ENCODE results near the gene NFATC3. TPM values are rescaled to one million over a fixed set of nuclear protein-coding genes. Genes with fewer than 3 reads are reported as not detected.

The NFATC3 gene
- total and polyA plus RNA-seq, 2 of the 8 experiments (the other 6 are each of a cell fraction or from before 2014, with no cell fraction given): 17.6 to 34.5 TPM

DNA sequence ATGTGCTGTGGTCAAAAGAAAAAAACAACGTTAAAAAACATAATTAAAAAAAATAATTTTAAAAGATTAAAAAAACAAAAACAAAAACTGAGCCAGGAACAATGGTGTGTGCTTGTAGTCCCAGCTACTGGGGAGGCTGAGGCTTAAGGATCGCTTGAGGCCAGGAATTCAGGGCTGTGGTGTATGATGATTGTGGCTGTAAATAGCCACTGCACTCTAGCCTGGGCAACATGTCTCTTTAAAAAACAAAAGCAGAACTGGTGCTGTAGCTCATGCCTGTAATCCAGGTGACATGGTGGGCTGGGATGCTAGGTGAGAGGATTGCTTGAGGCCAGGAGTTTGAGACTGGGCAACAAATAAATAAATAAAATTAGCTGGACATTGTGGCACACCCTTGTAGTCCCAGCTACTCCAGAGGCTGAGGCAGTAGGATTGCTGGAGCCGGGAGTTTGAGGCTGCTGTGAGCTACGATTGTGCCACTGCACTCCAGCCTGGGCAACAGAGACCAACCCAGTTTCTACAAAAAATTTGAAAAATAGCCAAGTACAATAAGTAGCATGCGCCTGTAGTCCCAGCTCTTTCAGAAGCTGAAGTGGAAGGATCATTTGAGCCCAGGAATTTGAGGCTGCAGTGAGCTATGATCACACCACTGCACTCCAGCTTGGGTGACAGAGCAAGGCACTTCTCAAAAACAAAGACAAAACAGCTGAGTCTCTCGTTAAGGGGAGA lies 43.6 kb downstream of the NFATC3 start:
- Histone ChIP-seq H4K5ac (ENCODE audit: insufficient read length, low read depth, low read length) (no peak overlapping the region), H3K23me2 (ENCODE audit: low read depth, low read length) (no peaks in the 10 kb centered on the region), H4K91ac (replicated peaks; ENCODE audit: insufficient read length, low read length) (no peak overlapping the region), H3K79me1 (ENCODE audit: low read depth, low read length) (no peaks in the 10 kb centered on the region; the same call in 1 of the 2 replicates), H2AFZ (ENCODE audit: low read length) (no peak overlapping the region), H3K14ac (ENCODE audit: insufficient read length) (no peak overlapping the region), H3K36me3 (ENCODE audit: control insufficient read depth in 2 of 4, insufficient read depth in 4 of 4, low read length in 3 of 4) (peaks cover 0 to 4% (median 0%) of the 10 kb centered on the region in 4 experiments; a peak in 1 of 8 replicates), H3K4me2 (ENCODE audit: insufficient read depth in 1 of 2, low read depth in 2 of 2, low read length in 2 of 2) (no peak overlapping the region), H3K23ac (ENCODE audit: insufficient read length) (no peak overlapping the region), H2BK15ac (ENCODE audit: low read length) (no peak overlapping the region), H2AK5ac (ENCODE audit: low read depth, low read length) (no peak overlapping the region), H2BK120ac (replicated peaks; ENCODE audit: low read depth, low read length) (no peak overlapping the region), H2BK12ac (ENCODE audit: low read depth, low read length) (no peak overlapping the region), H3K9me3 (ENCODE audit: insufficient read depth in 2 of 2, low read depth in 1 of 2, low read length in 1 of 2) (no peaks in the 10 kb centered on the region), H3K4ac (replicated peaks; ENCODE audit: insufficient read length, low read depth, low read length) (no peak overlapping the region), H3K56ac (replicated peaks; ENCODE audit: insufficient read length, low read depth, low read length) (no peak overlapping the region), H4K20me1 (replicated peaks in 1 of 2; ENCODE audit: control insufficient read depth in 1 of 2, insufficient read depth in 2 of 2, low read length in 2 of 2) (peaks cover 0 to 3% of the 10 kb centered on the region in 2 experiments), H3K27me3 (replicated peaks in 1 of 4; ENCODE audit: control insufficient read depth in 3 of 4, extremely low read depth in 1 of 4, insufficient read depth in 3 of 4, low read length in 3 of 4) (no peaks in the 10 kb centered on the region), H3K4me1 (replicated peaks in 1 of 4; ENCODE audit: control insufficient read depth in 3 of 4, insufficient read depth in 4 of 4, low read length in 3 of 4) (no peaks in the 10 kb centered on the region), H3K27ac (ENCODE audit: low read depth, low read length) (no peak overlapping the region), H3K18ac (ENCODE audit: extremely low read depth, low read length) (no peak overlapping the region), H2BK5ac (ENCODE audit: low read depth, low read length) (no peak overlapping the region), H3K4me3 (ENCODE audit: extremely low read depth in 1 of 4, insufficient read depth in 2 of 4, low read depth in 3 of 4, low read length in 4 of 4) (no peak overlapping the region), H3K79me2 (ENCODE audit: control insufficient read depth in 1 of 2, insufficient read depth in 2 of 2, low read length in 2 of 2) (peaks cover 0 to 10% of the 10 kb centered on the region in 2 experiments; a peak in 2 of 4 replicates), H4K8ac (ENCODE audit: extremely low read depth, insufficient read depth, low read length) (no peak overlapping the region), H3K9ac (replicated peaks in 1 of 4; ENCODE audit: extremely low read depth in 1 of 4, low read depth in 3 of 4, low read length in 3 of 4) (no peak overlapping the region), H2BK20ac (ENCODE audit: low read length) (no peak overlapping the region)
- DNase-seq (ENCODE audit: low read depth in 1 of 2, low spot score in 2 of 2): no peak
- no peak for FAIRE-seq
- CTCF ChIA-PET (ENCODE audit: partially characterized antibody): interaction anchor here (0.8 to 1.3 kb wide), 8 partner anchors 11 to 106 kb away, joined by 3 to 5 read pairs (median 3); no protein-coding TSS in a partner anchor
- 89% methylated on average over 6 of the region's 6 CpGs; no CpG with 5 or more reads in 1 of the 2 experiments for WGBS, 2 experiments (ENCODE audit: extremely low coverage in 1 of 2, insufficient coverage in 1 of 2, insufficient read length in 1 of 2, insufficient replicate concordance in 2 of 2, low coverage in 1 of 2, low lambda C conversion rate in 2 of 2, missing lambda C conversion rate in 1 of 2)
- POLR2A ChIA-PET (ENCODE audit: partially characterized antibody): interaction anchor here (0.6 kb wide), 1 partner anchor 45 kb away, joined by 3 read pairs; no protein-coding TSS in a partner anchor
- TF ChIP-seq FOSL1 (IDR thresholded peaks at IDR 0.05; ENCODE audit: insufficient read depth, low read depth, low read length): no peak
- TF ChIP-seq CBX8 (IDR thresholded peaks at IDR 0.05; ENCODE audit: borderline replicate concordance, low read depth, low read length): no peak
- TF ChIP-seq NANOG (IDR thresholded peaks at IDR 0.05; ENCODE audit: insufficient read depth, low read depth, low read length, poor library complexity, severe bottlenecking): no peak
- TF ChIP-seq POU5F1 (IDR thresholded peaks at IDR 0.05; ENCODE audit: low read depth, low read length): no peak
- no peak for TF ChIP-seq BRCA1 (IDR thresholded peaks at IDR 0.05; ENCODE audit: low read depth, low read length)
- no peak for TF ChIP-seq TCF12 (IDR thresholded peaks at IDR 0.05; ENCODE audit: low read depth, low read length)
- TF ChIP-seq SUZ12 (IDR thresholded peaks at IDR 0.05; ENCODE audit: low read length): no peak
- no peak for TF ChIP-seq HDAC2 (IDR thresholded peaks at IDR 0.05; ENCODE audit: borderline replicate concordance in 1 of 2, low read depth in 2 of 2, low read length in 2 of 2)
- TF ChIP-seq SIRT6 (IDR thresholded peaks at IDR 0.05; ENCODE audit: low read length): no peak
- TF ChIP-seq TAF7 (optimal IDR thresholded peaks at IDR 0.05; ENCODE audit: borderline replicate concordance, low read depth, low read length): no peak
- TF ChIP-seq SIX5 (IDR thresholded peaks at IDR 0.05; ENCODE audit: low read depth, low read length): no peak
- no peak for TF ChIP-seq SP4 (IDR thresholded peaks at IDR 0.05; ENCODE audit: low read length)
- TF ChIP-seq BACH1 (IDR thresholded peaks at IDR 0.05; ENCODE audit: low read length): no peak

Measured in H1 (cell line).